Measurements from ENCODE around the gene EHD4. TPM values are rescaled to one million over a fixed set of nuclear protein-coding genes. Genes with fewer than 3 reads are reported as not detected.

Gene EHD4
- total RNA-seq, 2 donors from 2014 or later: 30.3 to 40.0 TPM

- peak; percentile 69 for DNase-seq
- no peaks in the 10 kb centered on the region for H3K4me1 ChIP-seq
- intact Hi-C loops (cut with DNase I): no loop called here
- peak overlapping the region; percentile 93 for H3K4me3 ChIP-seq
- no peaks in the 10 kb centered on the region for H3K27me3 ChIP-seq
- no peaks in the 10 kb centered on the region for H3K36me3 ChIP-seq
- peak overlapping the region; percentile 85 for H3K27ac ChIP-seq
- H3K9ac ChIP-seq (ENCODE audit: low read depth in 2 of 2, low read length in 2 of 2): peak overlapping the region; percentile 95 to 99
- TF ChIP-seq CTCF (IDR thresholded peaks at IDR 0.05): no peak
- H3K9me3 ChIP-seq: no peaks in the 10 kb centered on the region
Measured at GRCh38 chr15:41971089-41971894, 1.1 kb downstream of the EHD4 start.

GRCh38 chr15:41970456-41970855, 1.9 kb downstream of the EHD4 start:
- no peak for DNase-seq
- Histone ChIP-seq H3K9me3 (no peaks in the 10 kb centered on the region), H3K4me3 (peak overlapping the region; percentile 93), H3K27ac (peak overlapping the region; percentile 85), H3K9ac (ENCODE audit: low read depth in 2 of 2, low read length in 2 of 2) (peak overlapping the region; percentile 36 to 45), H3K27me3 (no peaks in the 10 kb centered on the region), H3K36me3 (no peaks in the 10 kb centered on the region), H3K4me1 (no peaks in the 10 kb centered on the region)
- intact Hi-C loops (cut with DNase I): no loop called here
- TF ChIP-seq CTCF (IDR thresholded peaks at IDR 0.05): no peak

- Histone ChIP-seq H3K27me3 (no peaks in the 10 kb centered on the region), H3K9me3 (no peaks in the 10 kb centered on the region), H3K4me3 (no peak overlapping the region), H3K4me1 (no peaks in the 10 kb centered on the region), H3K9ac (ENCODE audit: low read depth in 2 of 2, low read length in 2 of 2) (peak overlapping the region; percentile 36 to 45), H3K27ac (peak overlapping the region; percentile 85), H3K36me3 (no peaks in the 10 kb centered on the region)
- TF ChIP-seq CTCF (IDR thresholded peaks at IDR 0.05): no peak
- no peak for DNase-seq
- intact Hi-C loops (cut with DNase I): no loop called here
Measured at GRCh38 chr15:41969851-41970431, 2.4 kb downstream of the EHD4 start.

GRCh38 chr15:41968701-41969100, 3.7 kb downstream of the EHD4 start:
- Histone ChIP-seq H3K4me3 (no peak overlapping the region), H3K9me3 (no peaks in the 10 kb centered on the region), H3K9ac (ENCODE audit: low read depth in 2 of 2, low read length in 2 of 2) (no peak overlapping the region), H3K27ac (no peak overlapping the region), H3K36me3 (no peaks in the 10 kb centered on the region), H3K27me3 (no peaks in the 10 kb centered on the region), H3K4me1 (no peaks in the 10 kb centered on the region)
- intact Hi-C loops (cut with DNase I): no loop called here
- no peak for DNase-seq
- TF ChIP-seq CTCF (IDR thresholded peaks at IDR 0.05): no peak

- no peak for TF ChIP-seq CTCF (IDR thresholded peaks at IDR 0.05)
- Histone ChIP-seq H3K27ac (no peak overlapping the region), H3K4me3 (no peak overlapping the region), H3K4me1 (no peaks in the 10 kb centered on the region), H3K27me3 (no peaks in the 10 kb centered on the region), H3K36me3 (no peaks in the 10 kb centered on the region), H3K9ac (ENCODE audit: low read depth in 2 of 2, low read length in 2 of 2) (peak overlapping the region in 1 of 2 donors; percentile 19), H3K9me3 (no peaks in the 10 kb centered on the region)
- intact Hi-C loops (cut with DNase I): no loop called here
- no peak for DNase-seq
Measured at GRCh38 chr15:41967506-41968206, 4.7 kb downstream of the EHD4 start.
